ENCODE measurements around the gene SPON1.
"Not testable (repeated sequence)": the region's sequence is repeated elsewhere in the genome, so short reads cannot be mapped to it uniquely, and the experiment has no call there.

The SPON1 gene

DNA sequence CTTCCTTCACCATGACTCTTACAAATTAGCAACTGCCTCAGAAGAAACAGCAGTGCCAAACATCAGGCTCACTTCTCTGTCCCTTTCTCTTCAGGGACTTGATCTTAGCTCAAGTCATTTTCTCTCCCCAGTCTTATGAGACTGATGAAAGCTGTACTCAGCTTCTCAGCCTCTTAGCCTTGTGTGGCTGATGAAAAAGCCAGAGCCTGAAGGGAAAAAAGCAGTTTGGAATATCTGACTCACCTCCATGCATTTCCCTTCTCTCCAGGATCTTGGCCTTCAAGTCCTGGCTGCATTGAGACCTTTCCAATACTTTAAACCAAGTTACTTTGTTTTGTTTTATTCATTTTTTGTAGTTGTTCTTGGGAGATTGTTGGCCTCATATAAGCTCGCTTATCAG, 195.9 kb downstream of the SPON1 start:
- no peak for DNase-seq (ENCODE audit: extremely low spot score)
- ChIA-PET POLR2A (no interaction called here), CTCF (interaction anchor here (0.8 kb wide), 1 partner anchor 9 kb away, joined by 3 read pairs; no protein-coding TSS in a partner anchor)
- TF ChIP-seq FOXM1 (IDR thresholded peaks at IDR 0.05; ENCODE audit: borderline replicate concordance) (no peak), ARNT (IDR thresholded peaks at IDR 0.05) (no peak), SP1 (IDR thresholded peaks at IDR 0.05) (no peak), L3MBTL2 (conservative IDR thresholded peaks at IDR 0.05) (no peak)
- TF ChIP-seq, protein P1, sequence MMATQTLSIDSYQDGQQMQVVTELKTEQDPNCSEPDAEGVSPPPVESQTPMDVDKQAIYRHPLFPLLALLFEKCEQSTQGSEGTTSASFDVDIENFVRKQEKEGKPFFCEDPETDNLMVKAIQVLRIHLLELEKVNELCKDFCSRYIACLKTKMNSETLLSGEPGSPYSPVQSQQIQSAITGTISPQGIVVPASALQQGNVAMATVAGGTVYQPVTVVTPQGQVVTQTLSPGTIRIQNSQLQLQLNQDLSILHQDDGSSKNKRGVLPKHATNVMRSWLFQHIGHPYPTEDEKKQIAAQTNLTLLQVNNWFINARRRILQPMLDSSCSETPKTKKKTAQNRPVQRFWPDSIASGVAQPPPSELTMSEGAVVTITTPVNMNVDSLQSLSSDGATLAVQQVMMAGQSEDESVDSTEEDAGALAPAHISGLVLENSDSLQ (IDR thresholded peaks at IDR 0.05), result no peak

DNA sequence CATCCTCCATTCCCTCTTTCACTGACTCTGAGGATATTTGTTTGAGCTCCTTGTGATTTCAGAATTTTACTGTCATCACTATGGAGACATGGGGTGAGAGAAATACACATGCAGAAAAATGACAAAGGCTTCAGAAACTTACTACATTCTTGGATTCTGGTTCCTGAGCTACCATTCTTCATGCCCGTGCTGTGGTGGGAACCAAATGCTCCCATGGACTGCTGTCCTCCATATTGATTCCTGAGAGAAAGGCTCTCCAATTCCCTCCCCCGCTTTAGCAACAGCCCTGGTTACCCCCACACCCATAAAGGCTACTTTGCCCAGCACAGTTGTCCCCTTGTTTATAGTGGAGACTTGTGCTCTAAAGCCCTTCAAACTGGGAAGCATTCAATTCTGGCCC, 201.1 kb downstream of the SPON1 start:
- no peak for TF ChIP-seq LEF1 (IDR thresholded peaks at IDR 0.05; ENCODE audit: borderline replicate concordance)
- TF ChIP-seq TARDBP (IDR thresholded peaks at IDR 0.05), result no peak
- ChIA-PET POLR2A (no interaction called here), CTCF (no interaction called here)
- DNase-seq (ENCODE audit: extremely low spot score), result no peak

DNA sequence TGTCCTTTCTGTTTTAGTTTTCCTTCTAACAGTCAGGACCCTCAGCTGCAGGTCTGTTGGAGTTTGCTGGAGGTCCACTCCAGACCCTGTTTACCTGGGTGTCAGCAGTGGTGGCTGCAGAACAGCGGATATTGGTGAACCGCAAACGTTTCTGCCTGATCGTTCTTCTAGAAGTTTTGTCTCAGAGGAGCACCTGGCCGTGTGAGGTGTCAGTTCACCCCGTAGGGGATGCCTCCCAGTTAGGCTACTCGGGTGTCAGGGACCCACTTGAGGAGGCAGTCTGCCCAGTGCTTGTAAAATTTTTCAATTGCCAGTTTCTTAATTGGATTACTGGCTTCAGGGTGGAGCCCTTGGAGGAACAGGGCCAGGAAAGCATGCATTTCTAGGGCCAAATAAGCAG, 211.2 kb downstream of the SPON1 start:
- CTCF ChIA-PET; POLR2A ChIA-PET; DNase-seq (ENCODE audit: extremely low spot score): not testable (repeated sequence)

DNA sequence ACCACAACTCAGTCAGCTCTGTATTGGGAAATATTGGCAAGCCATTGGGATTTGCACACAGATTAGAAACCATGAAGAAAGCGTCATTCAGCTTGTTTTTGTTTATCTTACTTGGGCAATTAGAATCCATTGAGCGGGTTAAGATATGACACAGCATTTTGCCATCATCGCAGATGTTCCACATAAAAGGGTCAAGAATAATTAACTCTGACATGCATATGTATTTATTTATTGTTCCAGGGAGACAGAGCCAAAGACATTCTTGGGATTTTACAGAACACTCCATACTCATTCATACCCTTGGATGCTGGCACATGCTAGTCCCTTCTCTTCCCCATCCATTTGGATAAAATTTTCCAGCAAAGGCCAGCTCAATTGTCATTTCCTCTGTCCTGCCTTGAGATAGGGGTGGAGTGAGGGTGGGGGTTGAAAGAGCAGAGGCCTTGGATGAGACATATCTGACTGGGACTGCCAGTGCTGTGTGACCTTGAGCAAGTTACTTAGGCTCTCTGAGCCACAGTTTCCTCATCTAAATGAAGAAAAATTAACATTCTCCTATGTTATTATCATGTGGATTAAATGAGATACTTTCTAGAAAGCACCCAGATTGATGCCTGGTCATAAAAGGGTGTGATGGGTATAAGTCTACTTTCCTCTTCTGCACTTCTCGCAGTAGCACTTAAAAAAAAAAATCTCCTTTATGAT, 216.7 kb downstream of the SPON1 start:
- ChIA-PET CTCF (no interaction called here), POLR2A (no interaction called here)
- no peak for DNase-seq (ENCODE audit: extremely low spot score)
- TF ChIP-seq TARDBP (IDR thresholded peaks at IDR 0.05), result no peak
- TF ChIP-seq FOXM1 (IDR thresholded peaks at IDR 0.05; ENCODE audit: borderline replicate concordance), result no peak
- no peak for TF ChIP-seq NFRKB (IDR thresholded peaks at IDR 0.05)
- TF ChIP-seq ARNT (IDR thresholded peaks at IDR 0.05), result no peak
- TF ChIP-seq, protein P1 (IDR thresholded peaks at IDR 0.05), result no peak
- no peak for TF ChIP-seq CTBP1 (IDR thresholded peaks at IDR 0.05; ENCODE audit: borderline replicate concordance)
- no peak for TF ChIP-seq FOXK2 (IDR thresholded peaks at IDR 0.05)
- TF ChIP-seq L3MBTL2 (conservative IDR thresholded peaks at IDR 0.05), result no peak
- no peak for TF ChIP-seq LEF1 (IDR thresholded peaks at IDR 0.05; ENCODE audit: borderline replicate concordance)
- no peak for TF ChIP-seq FOXA1 (IDR thresholded peaks at IDR 0.05)
- no peak for TF ChIP-seq ZNF384 (IDR thresholded peaks at IDR 0.05)
- TF ChIP-seq ELF4 (IDR thresholded peaks at IDR 0.05), result no peak
- TF ChIP-seq BHLHE40 (IDR thresholded peaks at IDR 0.05; ENCODE audit: borderline replicate concordance), result no peak
- no peak for TF ChIP-seq SUZ12 (IDR thresholded peaks at IDR 0.05)
- no peak for TF ChIP-seq HDGF (IDR thresholded peaks at IDR 0.05; ENCODE audit: borderline replicate concordance)
- no peak for TF ChIP-seq SP1 (IDR thresholded peaks at IDR 0.05)

DNA sequence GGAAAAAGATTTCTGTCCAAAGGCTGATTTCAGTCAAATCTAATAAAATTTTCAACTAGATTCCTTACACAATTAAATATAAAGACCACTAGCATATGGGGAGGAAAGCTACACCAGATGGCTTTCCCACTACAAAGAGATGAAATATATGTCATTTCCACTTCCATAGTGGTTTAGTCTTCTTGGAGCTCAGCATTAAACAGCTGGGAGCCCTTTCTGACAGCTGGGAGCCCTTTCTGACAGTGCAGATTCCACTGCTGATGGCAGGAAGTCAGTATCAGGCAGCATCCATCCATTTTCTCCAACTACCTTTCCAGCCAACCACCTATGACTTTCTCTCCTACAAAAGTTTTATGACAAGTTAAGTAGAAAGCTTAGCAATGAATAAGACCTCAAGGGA, 218.6 kb downstream of the SPON1 start:
- CTCF ChIA-PET, result no interaction called here
- no peak for DNase-seq (ENCODE audit: extremely low spot score)
- TF ChIP-seq ZNF384 (IDR thresholded peaks at IDR 0.05) (no peak), L3MBTL2 (conservative IDR thresholded peaks at IDR 0.05) (no peak), FOXM1 (IDR thresholded peaks at IDR 0.05; ENCODE audit: borderline replicate concordance) (no peak), FOXK2 (IDR thresholded peaks at IDR 0.05) (no peak), NFRKB (IDR thresholded peaks at IDR 0.05) (no peak), ELF4 (IDR thresholded peaks at IDR 0.05) (no peak), CTBP1 (IDR thresholded peaks at IDR 0.05; ENCODE audit: borderline replicate concordance) (no peak), SP1 (IDR thresholded peaks at IDR 0.05) (no peak), HDGF (IDR thresholded peaks at IDR 0.05; ENCODE audit: borderline replicate concordance) (no peak), BHLHE40 (IDR thresholded peaks at IDR 0.05; ENCODE audit: borderline replicate concordance) (no peak), LEF1 (IDR thresholded peaks at IDR 0.05; ENCODE audit: borderline replicate concordance) (no peak), FOXA1 (IDR thresholded peaks at IDR 0.05) (no peak), TARDBP (IDR thresholded peaks at IDR 0.05) (no peak), SUZ12 (IDR thresholded peaks at IDR 0.05) (no peak), ARNT (IDR thresholded peaks at IDR 0.05) (no peak)
- TF ChIP-seq, protein P1 (IDR thresholded peaks at IDR 0.05), result no peak
- POLR2A ChIA-PET, result no interaction called here

DNA sequence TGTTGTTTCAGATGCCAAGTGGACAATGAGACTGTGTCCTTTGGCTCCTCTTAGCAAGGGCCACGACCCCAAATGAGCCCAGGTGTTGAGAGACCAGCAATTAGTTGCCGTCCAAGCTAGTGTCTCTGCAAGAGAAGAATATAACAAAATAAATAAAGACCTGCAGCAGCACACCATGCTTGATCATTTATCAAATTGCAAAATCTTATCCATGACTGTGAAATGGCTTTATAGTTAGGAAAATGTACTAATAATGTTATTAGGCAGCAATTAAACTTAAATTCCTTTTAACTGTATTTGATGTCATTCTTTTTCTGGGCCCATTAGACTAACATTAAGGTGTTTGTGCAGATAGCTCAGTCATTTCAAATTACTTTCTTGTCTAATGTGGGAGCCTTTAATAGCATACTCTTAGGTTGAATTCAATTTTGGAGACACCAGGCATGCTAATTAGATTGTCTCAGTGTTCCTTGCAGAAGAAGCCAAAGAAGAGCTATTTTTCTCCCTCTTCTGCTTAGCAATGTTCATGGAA, 220.4 kb downstream of the SPON1 start:
- POLR2A ChIA-PET, result no interaction called here
- no peak for DNase-seq (ENCODE audit: extremely low spot score)
- TF ChIP-seq LEF1 (IDR thresholded peaks at IDR 0.05; ENCODE audit: borderline replicate concordance) (no peak), ZNF384 (IDR thresholded peaks at IDR 0.05) (no peak), SUZ12 (IDR thresholded peaks at IDR 0.05) (no peak), FOXK2 (IDR thresholded peaks at IDR 0.05) (no peak), ELF4 (IDR thresholded peaks at IDR 0.05) (no peak), HDGF (IDR thresholded peaks at IDR 0.05; ENCODE audit: borderline replicate concordance) (no peak), SP1 (IDR thresholded peaks at IDR 0.05) (no peak), TARDBP (IDR thresholded peaks at IDR 0.05) (no peak), FOXM1 (IDR thresholded peaks at IDR 0.05; ENCODE audit: borderline replicate concordance) (no peak), FOXA1 (IDR thresholded peaks at IDR 0.05) (no peak), ARNT (IDR thresholded peaks at IDR 0.05) (no peak), L3MBTL2 (conservative IDR thresholded peaks at IDR 0.05) (no peak), NFRKB (IDR thresholded peaks at IDR 0.05) (no peak), CTBP1 (IDR thresholded peaks at IDR 0.05; ENCODE audit: borderline replicate concordance) (no peak), BHLHE40 (IDR thresholded peaks at IDR 0.05; ENCODE audit: borderline replicate concordance) (no peak)
- TF ChIP-seq, protein P1 (IDR thresholded peaks at IDR 0.05), result no peak
- CTCF ChIA-PET, result no interaction called here
